ENCODE results near the gene PHLDB3.

Gene PHLDB3

GRCh38 chr19:43504426-43505185, at the start of gene PHLDB3:
Gene PHLDB3 (minus strand): TSS chr19:43504746. CDS start chr19:43504118, 628 bp downstream.
- POLR2A ChIA-PET = interaction anchor here (0.6 to 2.0 kb wide), 8 partner anchors 9 to 251 kb away, joined by 3 to 11 read pairs (median 4); partner anchors contain the start of genes IRGQ and ZNF576
- peak; percentile 29 for DNase-seq (ENCODE audit: extremely low spot score)

GRCh38 chr19:43553656-43554055, 49.1 kb upstream of the PHLDB3 start:
- ChIA-PET CTCF (no interaction called here), POLR2A (no interaction called here)
- no peak for DNase-seq (ENCODE audit: extremely low spot score)
- TF ChIP-seq ELF4 (IDR thresholded peaks at IDR 0.05) = no peak
- no peak for TF ChIP-seq ZNF384 (IDR thresholded peaks at IDR 0.05)
- no peak for TF ChIP-seq FOXA1 (IDR thresholded peaks at IDR 0.05)
- no peak for TF ChIP-seq SP1 (IDR thresholded peaks at IDR 0.05)
- no peak for TF ChIP-seq TARDBP (IDR thresholded peaks at IDR 0.05)
- TF ChIP-seq CTBP1 (IDR thresholded peaks at IDR 0.05; ENCODE audit: borderline replicate concordance) = no peak
- no peak for TF ChIP-seq HDGF (IDR thresholded peaks at IDR 0.05; ENCODE audit: borderline replicate concordance)
- no peak for TF ChIP-seq L3MBTL2 (conservative IDR thresholded peaks at IDR 0.05)
- no peak for TF ChIP-seq FOXM1 (IDR thresholded peaks at IDR 0.05; ENCODE audit: borderline replicate concordance)

More at GRCh38 chr19:43504426-43505185, at the start of gene PHLDB3:
- CTCF ChIA-PET = interaction anchor here (0.9 to 2.4 kb wide), 4 partner anchors 9 to 58 kb away, joined by 3 to 10 read pairs (median 3); no protein-coding TSS in a partner anchor
- TF ChIP-seq NFRKB (IDR thresholded peaks at IDR 0.05) (no peak), HDGF (IDR thresholded peaks at IDR 0.05; ENCODE audit: borderline replicate concordance) (no peak), FOXM1 (IDR thresholded peaks at IDR 0.05; ENCODE audit: borderline replicate concordance) (no peak), PKNOX1 (IDR thresholded peaks at IDR 0.05) (no peak), SP1 (IDR thresholded peaks at IDR 0.05) (no peak), BHLHE40 (IDR thresholded peaks at IDR 0.05; ENCODE audit: borderline replicate concordance) (no peak), TARDBP (IDR thresholded peaks at IDR 0.05) (no peak), SUZ12 (IDR thresholded peaks at IDR 0.05) (no peak), L3MBTL2 (conservative IDR thresholded peaks at IDR 0.05) (no peak; the same call in 1 of the 2 replicates), FOXK2 (IDR thresholded peaks at IDR 0.05) (no peak), FOXA1 (IDR thresholded peaks at IDR 0.05) (no peak), CTBP1 (IDR thresholded peaks at IDR 0.05; ENCODE audit: borderline replicate concordance) (no peak), ARNT (IDR thresholded peaks at IDR 0.05) (no peak), ELF4 (IDR thresholded peaks at IDR 0.05) (no peak), LEF1 (IDR thresholded peaks at IDR 0.05; ENCODE audit: borderline replicate concordance) (no peak)

DNA sequence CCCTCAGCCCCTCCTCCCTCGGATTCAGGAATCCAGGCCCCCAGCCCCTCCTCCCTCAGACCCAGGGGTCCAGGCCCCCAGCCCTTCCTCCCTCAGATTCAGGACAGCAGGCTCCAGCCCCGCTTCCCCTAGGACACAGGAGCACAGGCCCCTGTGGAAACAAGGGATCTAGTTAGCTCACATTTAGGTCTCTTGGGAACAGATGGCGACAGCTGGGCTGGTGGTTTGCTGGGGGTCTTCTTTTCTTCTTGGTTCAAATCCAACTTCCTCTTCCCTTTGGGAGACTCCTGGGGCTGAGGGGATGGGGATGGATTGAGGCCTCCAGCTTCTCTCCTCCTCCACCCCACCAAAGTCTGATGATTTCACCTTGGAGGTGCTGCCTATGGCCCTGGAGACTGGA, 48.1 kb upstream of the PHLDB3 start:
- no peak for DNase-seq (ENCODE audit: extremely low spot score)
- ChIA-PET POLR2A (interaction anchor here (0.6 kb wide), 1 partner anchor 43 kb away, joined by 3 read pairs; no protein-coding TSS in a partner anchor), CTCF (interaction anchor here (0.7 kb wide), 1 partner anchor 33 kb away, joined by 3 read pairs; no protein-coding TSS in a partner anchor)
- TF ChIP-seq BHLHE40 (IDR thresholded peaks at IDR 0.05; ENCODE audit: borderline replicate concordance) (no peak), LEF1 (IDR thresholded peaks at IDR 0.05; ENCODE audit: borderline replicate concordance) (no peak), ARNT (IDR thresholded peaks at IDR 0.05) (no peak), TARDBP (IDR thresholded peaks at IDR 0.05) (no peak), SP1 (IDR thresholded peaks at IDR 0.05) (no peak), FOXK2 (IDR thresholded peaks at IDR 0.05) (no peak), ELF4 (IDR thresholded peaks at IDR 0.05) (no peak), FOXM1 (IDR thresholded peaks at IDR 0.05; ENCODE audit: borderline replicate concordance) (no peak), CTBP1 (IDR thresholded peaks at IDR 0.05; ENCODE audit: borderline replicate concordance) (no peak), FOXA1 (IDR thresholded peaks at IDR 0.05) (no peak), L3MBTL2 (conservative IDR thresholded peaks at IDR 0.05) (no peak), ZNF384 (IDR thresholded peaks at IDR 0.05) (no peak), PKNOX1 (IDR thresholded peaks at IDR 0.05) (no peak), NFRKB (IDR thresholded peaks at IDR 0.05) (no peak), SUZ12 (IDR thresholded peaks at IDR 0.05) (no peak), HDGF (IDR thresholded peaks at IDR 0.05; ENCODE audit: borderline replicate concordance) (no peak)

DNA sequence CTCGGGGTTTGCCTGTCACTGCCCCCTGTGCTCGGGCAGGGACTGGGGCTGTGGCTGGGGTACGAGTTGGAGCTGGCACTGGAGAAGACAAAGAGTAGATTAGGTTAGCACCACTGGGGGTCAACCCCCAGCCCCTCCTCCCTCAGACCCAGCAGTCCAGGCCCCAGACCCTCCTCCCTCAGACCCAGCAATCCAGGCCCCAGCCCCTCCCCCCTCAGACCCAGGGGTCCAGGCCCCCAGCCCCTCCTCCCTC, 47.6 kb upstream of the PHLDB3 start:
- no peak for DNase-seq (ENCODE audit: extremely low spot score)
- TF ChIP-seq HDGF (IDR thresholded peaks at IDR 0.05; ENCODE audit: borderline replicate concordance) (no peak), FOXA1 (IDR thresholded peaks at IDR 0.05) (no peak), PKNOX1 (IDR thresholded peaks at IDR 0.05) (no peak), SP1 (IDR thresholded peaks at IDR 0.05) (no peak)
- POLR2A ChIA-PET = no interaction called here
- CTCF ChIA-PET = interaction anchor here (0.7 kb wide), 1 partner anchor 33 kb away, joined by 3 read pairs; no protein-coding TSS in a partner anchor

GRCh38 chr19:43551399-43552197, 47.1 kb upstream of the PHLDB3 start:
- POLR2A ChIA-PET = no interaction called here
- CTCF ChIA-PET = no interaction called here
- no peak for TF ChIP-seq SUZ12 (IDR thresholded peaks at IDR 0.05)
- no peak for TF ChIP-seq FOXK2 (IDR thresholded peaks at IDR 0.05)
- no peak for TF ChIP-seq SP1 (IDR thresholded peaks at IDR 0.05)
- TF ChIP-seq L3MBTL2 (conservative IDR thresholded peaks at IDR 0.05) = no peak
- no peak for TF ChIP-seq TARDBP (IDR thresholded peaks at IDR 0.05)
- no peak for TF ChIP-seq HDGF (IDR thresholded peaks at IDR 0.05; ENCODE audit: borderline replicate concordance)
- TF ChIP-seq NFRKB (IDR thresholded peaks at IDR 0.05) = no peak
- TF ChIP-seq LEF1 (IDR thresholded peaks at IDR 0.05; ENCODE audit: borderline replicate concordance) = no peak
- no peak for TF ChIP-seq ARNT (IDR thresholded peaks at IDR 0.05)
- no peak for DNase-seq (ENCODE audit: extremely low spot score)
